ENCODE results near the gene ZNF638. TPM values are rescaled to one million over a fixed set of nuclear protein-coding genes. Genes with fewer than 3 reads are reported as not detected.
"Not testable (repeated sequence)": the region's sequence is repeated elsewhere in the genome, so short reads cannot be mapped to it uniquely, and the experiment has no call there.

ZNF638 gene
- 72.5 and 118 TPM in 2 replicates for total RNA-seq (2014; rRNA removed; shearing (Covaris generic))

GRCh38 chr2:71331581-71332434 lies at the start of gene ZNF638:
ZNF638 (plus strand) TSS chr2:71331782; CDS start chr2:71348955, 17,173 bp downstream.
- peak; percentile 89 for DNase-seq (ENCODE audit: low spot score)

- no peak for DNase-seq (ENCODE audit: low spot score)
These were observed 49.6 kb upstream of the ZNF638 start for GRCh38 chr2:71281950-71282349.

- DNase-seq (ENCODE audit: low spot score), result no peak
These were observed 49.1 kb upstream of the ZNF638 start for GRCh38 chr2:71282493-71282892.

GRCh38 chr2:71283131-71283530 lies 48.5 kb upstream of the ZNF638 start:
- no peak for DNase-seq (ENCODE audit: low spot score)

GRCh38 chr2:71285706-71286105 lies 45.9 kb upstream of the ZNF638 start:
- DNase-seq (ENCODE audit: low spot score), result no peak

GRCh38 chr2:71291398-71291797 lies 40.2 kb upstream of the ZNF638 start:
- DNase-seq (ENCODE audit: low spot score), result no peak

- no peak for DNase-seq (ENCODE audit: low spot score)
These were observed 39.4 kb upstream of the ZNF638 start for GRCh38 chr2:71292159-71292558.

- no peak for DNase-seq (ENCODE audit: low spot score)
These were observed 32.7 kb upstream of the ZNF638 start for GRCh38 chr2:71298914-71299313.

GRCh38 chr2:71299507-71299906 lies 32.1 kb upstream of the ZNF638 start:
- DNase-seq (ENCODE audit: low spot score), result peak; percentile 33

- no peak for DNase-seq (ENCODE audit: low spot score)
These were observed 27.7 kb upstream of the ZNF638 start for GRCh38 chr2:71303849-71304248.

- peak; percentile 93 for DNase-seq (ENCODE audit: low spot score)
These were observed 24.8 kb upstream of the ZNF638 start for GRCh38 chr2:71306762-71307161.

GRCh38 chr2:71313016-71313766 lies 18.4 kb upstream of the ZNF638 start:
- DNase-seq (ENCODE audit: low spot score), result no peak

- DNase-seq (ENCODE audit: low spot score), result no peak
These were observed 14.5 kb upstream of the ZNF638 start for GRCh38 chr2:71317060-71317459.

- DNase-seq (ENCODE audit: low spot score), result not testable (repeated sequence)
These were observed 13.7 kb upstream of the ZNF638 start for GRCh38 chr2:71317900-71318299.

- no peak for DNase-seq (ENCODE audit: low spot score)
These were observed 8.2 kb upstream of the ZNF638 start for GRCh38 chr2:71323386-71323785.

- DNase-seq (ENCODE audit: low spot score), result no peak
These were observed 4.6 kb upstream of the ZNF638 start for GRCh38 chr2:71326968-71327367.

GRCh38 chr2:71327916-71328315 lies 3.7 kb upstream of the ZNF638 start:
- DNase-seq (ENCODE audit: low spot score), result no peak

GRCh38 chr2:71330155-71330554 lies 1.4 kb upstream of the ZNF638 start:
- DNase-seq (ENCODE audit: low spot score), result no peak

- no peak for DNase-seq (ENCODE audit: low spot score)
These were observed 824 bp upstream of the ZNF638 start for GRCh38 chr2:71330585-71331330.

- DNase-seq (ENCODE audit: low spot score), result not testable (repeated sequence)
These were observed 326 bp upstream of the ZNF638 start for GRCh38 chr2:71331331-71331580.

GRCh38 chr2:71332435-71332796 lies 834 bp downstream of the ZNF638 start:
- no peak for DNase-seq (ENCODE audit: low spot score)

- no peak for DNase-seq (ENCODE audit: low spot score)
These were observed 2.0 kb downstream of the ZNF638 start for GRCh38 chr2:71333619-71334018.

- no peak for DNase-seq (ENCODE audit: low spot score)
These were observed 4.8 kb downstream of the ZNF638 start for GRCh38 chr2:71336384-71336783.

Measured in A172 (cell line).